ENCODE results near the gene SRBD1. TPM values are rescaled to one million over a fixed set of nuclear protein-coding genes. Genes with fewer than 3 reads are reported as not detected.
A peak's percentile ranks its signal among the peaks of the same experiment; 100 is the strongest.

Gene SRBD1, protein sequence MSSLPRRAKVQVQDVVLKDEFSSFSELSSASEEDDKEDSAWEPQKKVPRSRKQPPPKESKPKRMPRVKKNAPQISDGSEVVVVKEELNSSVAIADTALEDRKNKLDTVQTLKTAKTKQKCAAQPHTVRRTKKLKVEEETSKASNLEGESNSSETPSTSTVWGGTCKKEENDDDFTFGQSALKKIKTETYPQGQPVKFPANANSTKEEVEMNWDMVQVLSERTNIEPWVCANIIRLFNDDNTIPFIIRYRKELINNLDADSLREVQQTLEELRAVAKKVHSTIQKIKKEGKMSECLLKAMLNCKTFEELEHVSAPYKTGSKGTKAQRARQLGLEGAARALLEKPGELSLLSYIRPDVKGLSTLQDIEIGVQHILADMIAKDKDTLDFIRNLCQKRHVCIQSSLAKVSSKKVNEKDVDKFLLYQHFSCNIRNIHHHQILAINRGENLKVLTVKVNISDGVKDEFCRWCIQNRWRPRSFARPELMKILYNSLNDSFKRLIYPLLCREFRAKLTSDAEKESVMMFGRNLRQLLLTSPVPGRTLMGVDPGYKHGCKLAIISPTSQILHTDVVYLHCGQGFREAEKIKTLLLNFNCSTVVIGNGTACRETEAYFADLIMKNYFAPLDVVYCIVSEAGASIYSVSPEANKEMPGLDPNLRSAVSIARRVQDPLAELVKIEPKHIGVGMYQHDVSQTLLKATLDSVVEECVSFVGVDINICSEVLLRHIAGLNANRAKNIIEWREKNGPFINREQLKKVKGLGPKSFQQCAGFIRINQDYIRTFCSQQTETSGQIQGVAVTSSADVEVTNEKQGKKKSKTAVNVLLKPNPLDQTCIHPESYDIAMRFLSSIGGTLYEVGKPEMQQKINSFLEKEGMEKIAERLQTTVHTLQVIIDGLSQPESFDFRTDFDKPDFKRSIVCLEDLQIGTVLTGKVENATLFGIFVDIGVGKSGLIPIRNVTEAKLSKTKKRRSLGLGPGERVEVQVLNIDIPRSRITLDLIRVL
- polyA plus RNA-seq, result 10 to 100 TPM in 1 of 4 donors, 1 to 10 TPM in 3; 4.7 to 10.9 (median 7.1) TPM
- long read RNA-seq, donor 1, result 0 reads
- long read RNA-seq, donor 2, partial matches to known transcripts, result 0 of 1 reads
- long read RNA-seq, donor 2, other reads (novel, unspliced or antisense), result 0 of 1 reads
- long read RNA-seq, donor 3, result 0 reads
- long read RNA-seq, donor 4, result 0 reads
- long read RNA-seq, donor 5, result 0 reads
- long read RNA-seq, donor 6, partial matches to known transcripts, result 0 of 1 reads
- long read RNA-seq, donor 6, other reads (novel, unspliced or antisense), result 0 of 1 reads
- long read RNA-seq, donor 7, result 0 reads
- long read RNA-seq, donor 8, result 0 reads
- long read RNA-seq, donor 9, result 0 reads
- long read RNA-seq, donor 10, result 0 reads

DNA sequence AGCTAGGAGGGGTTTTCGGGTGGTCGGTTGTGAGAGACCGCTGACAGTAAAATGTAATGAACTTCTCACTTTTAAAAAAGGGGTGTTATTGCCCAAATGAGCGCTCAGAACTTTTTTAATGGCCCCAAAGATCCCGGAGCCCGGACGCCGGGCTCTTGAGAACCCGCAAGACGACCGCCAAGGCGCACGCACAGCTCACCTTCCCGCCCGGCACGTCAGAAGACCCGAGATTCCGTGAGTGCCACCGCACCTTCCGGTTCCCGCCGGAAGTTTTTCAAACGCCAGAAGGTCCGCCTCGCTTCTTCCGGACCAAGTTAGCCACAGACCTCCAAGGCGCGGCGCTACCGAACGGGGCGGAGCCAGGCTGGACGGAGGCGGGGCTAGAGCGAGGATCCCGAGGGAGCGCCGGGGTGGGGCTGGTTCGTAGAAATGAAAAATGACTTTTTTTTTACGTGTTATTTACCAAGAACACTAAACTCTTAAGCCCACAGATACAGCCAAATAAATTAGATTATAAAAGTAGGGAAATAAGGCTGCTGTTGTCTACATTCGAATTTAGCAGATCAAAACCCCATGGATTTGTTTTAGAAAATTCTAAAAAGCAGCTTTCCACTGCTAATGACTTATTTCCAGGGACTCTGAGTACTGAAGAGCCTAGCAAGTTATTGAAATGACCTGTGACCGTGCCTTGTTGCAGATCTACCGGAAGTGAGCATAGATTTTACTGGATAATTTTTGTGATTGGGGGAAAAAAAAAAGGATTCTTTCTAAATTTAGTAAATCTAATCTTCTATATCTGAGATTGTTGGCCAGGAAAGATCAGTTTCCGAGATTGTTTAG, at the start of gene SRBD1:
Gene SRBD1 (minus strand): TSS at position 248 of the 840 bp plus-strand sequence. CDS start 5,826 bp downstream, outside the sequence.
- no peaks in the 10 kb centered on the region for H3K36me3 ChIP-seq (ENCODE audit: control insufficient read depth in 3 of 3, insufficient read depth in 2 of 3, low read depth in 1 of 3, low read length in 3 of 3)
- H3K4me3 ChIP-seq (ENCODE audit: low read depth in 1 of 3, low read length in 3 of 3), result peak within 1 kb of the TSS; percentile 52 to 96 (median 65)
- DNase-seq, result peak; percentile 97 to 98
- H3K27me3 ChIP-seq (ENCODE audit: control insufficient read depth in 3 of 3, insufficient read depth in 3 of 3, low read length in 3 of 3), result no peaks in the 10 kb centered on the region
- H3K27ac ChIP-seq (ENCODE audit: low read depth in 1 of 3, low read length in 2 of 3), result peak within 1 kb of the TSS; percentile 43 to 96 (median 83)
- H3K4me1 ChIP-seq (ENCODE audit: control insufficient read depth in 3 of 3, insufficient read depth in 2 of 3, low read depth in 1 of 3, low read length in 2 of 3), result no peaks in the 10 kb centered on the region
- no peak for FAIRE-seq
- 1 to 2% (median 2%) methylated on average over 44 of the region's 44 CpGs for WGBS, 3 donors
- no peaks in the 10 kb centered on the region for H3K9me3 ChIP-seq (ENCODE audit: control insufficient read depth in 2 of 2, insufficient read depth in 1 of 2, low read depth in 1 of 2, low read length in 1 of 2)

- Histone ChIP-seq H3K27ac (ENCODE audit: low read depth in 1 of 3, low read length in 2 of 3) (no peak overlapping the region), H3K4me1 (ENCODE audit: control insufficient read depth in 3 of 3, insufficient read depth in 2 of 3, low read depth in 1 of 3, low read length in 2 of 3) (peaks cover 0 to 10% (median 4%) of the 10 kb centered on the region in 3 donors), H3K36me3 (ENCODE audit: control insufficient read depth in 3 of 3, insufficient read depth in 2 of 3, low read depth in 1 of 3, low read length in 3 of 3) (peaks cover 0 to 6% (median 0%) of the 10 kb centered on the region in 3 donors), H3K27me3 (ENCODE audit: control insufficient read depth in 3 of 3, insufficient read depth in 3 of 3, low read length in 3 of 3) (no peaks in the 10 kb centered on the region), H3K4me3 (ENCODE audit: low read depth in 1 of 3, low read length in 3 of 3) (no peak overlapping the region), H3K9me3 (ENCODE audit: control insufficient read depth in 2 of 2, insufficient read depth in 1 of 2, low read depth in 1 of 2, low read length in 1 of 2) (no peaks in the 10 kb centered on the region)
- no peak for DNase-seq
- WGBS, 3 donors, result 90 to 96% (median 96%) methylated on average over 3 of the region's 3 CpGs
- FAIRE-seq, result no peak
Observed at GRCh38 chr2:45654250-45654649, 43.2 kb upstream of the SRBD1 start.

DNA sequence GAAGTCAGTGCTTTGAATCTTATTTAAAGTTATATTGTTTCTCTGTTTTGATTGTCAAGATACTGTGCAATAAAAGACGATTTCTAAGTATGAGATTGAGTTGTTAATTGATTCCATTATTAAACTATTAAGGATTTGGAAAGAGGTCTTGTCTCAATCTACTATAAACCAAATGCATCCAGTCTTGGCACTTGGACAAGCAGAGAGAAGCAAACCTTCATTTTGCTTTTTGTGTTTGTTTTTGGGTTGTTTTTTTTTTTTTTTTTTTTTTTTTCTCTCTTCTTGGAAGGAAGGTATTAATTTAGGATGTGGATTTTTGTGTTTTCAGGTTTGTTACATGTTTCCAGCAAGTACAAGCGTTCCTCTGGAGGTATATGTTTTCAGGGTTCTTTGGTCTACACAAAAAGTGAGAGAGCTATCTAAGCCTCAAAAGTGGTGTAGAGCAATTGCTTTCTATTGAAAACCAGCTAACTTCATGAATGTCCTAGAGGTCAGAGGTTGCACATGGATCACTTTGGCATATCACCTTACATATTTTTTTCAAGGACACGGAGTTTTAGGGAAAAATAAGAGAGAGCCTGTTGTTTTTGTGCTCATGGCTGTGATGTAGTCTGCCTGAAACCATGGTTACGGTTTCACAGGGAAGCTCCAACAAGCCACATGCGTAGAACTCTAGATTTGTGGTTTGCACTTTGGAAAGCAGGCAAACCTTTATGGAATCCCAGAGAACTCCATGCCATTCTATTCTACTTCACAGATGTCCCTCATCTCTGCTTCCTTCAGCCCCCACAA, 42.3 kb upstream of the SRBD1 start:
- DNase-seq (no peak), FAIRE-seq (no peak)
- Histone ChIP-seq H3K4me1 (ENCODE audit: control insufficient read depth in 3 of 3, insufficient read depth in 2 of 3, low read depth in 1 of 3, low read length in 2 of 3) (peaks cover 0 to 18% (median 4%) of the 10 kb centered on the region in 3 donors), H3K27me3 (ENCODE audit: control insufficient read depth in 3 of 3, insufficient read depth in 3 of 3, low read length in 3 of 3) (no peaks in the 10 kb centered on the region), H3K36me3 (ENCODE audit: control insufficient read depth in 3 of 3, insufficient read depth in 2 of 3, low read depth in 1 of 3, low read length in 3 of 3) (peaks cover 0 to 6% (median 0%) of the 10 kb centered on the region in 3 donors), H3K27ac (ENCODE audit: low read depth in 1 of 3, low read length in 2 of 3) (no peak overlapping the region), H3K9me3 (ENCODE audit: control insufficient read depth in 2 of 2, insufficient read depth in 1 of 2, low read depth in 1 of 2, low read length in 1 of 2) (no peaks in the 10 kb centered on the region), H3K4me3 (ENCODE audit: low read depth in 1 of 3, low read length in 3 of 3) (peak overlapping the region; percentile 75 to 94 (median 80))
- WGBS, 3 donors, result 73 to 79% (median 74%) methylated on average over 5 of the region's 5 CpGs

DNA sequence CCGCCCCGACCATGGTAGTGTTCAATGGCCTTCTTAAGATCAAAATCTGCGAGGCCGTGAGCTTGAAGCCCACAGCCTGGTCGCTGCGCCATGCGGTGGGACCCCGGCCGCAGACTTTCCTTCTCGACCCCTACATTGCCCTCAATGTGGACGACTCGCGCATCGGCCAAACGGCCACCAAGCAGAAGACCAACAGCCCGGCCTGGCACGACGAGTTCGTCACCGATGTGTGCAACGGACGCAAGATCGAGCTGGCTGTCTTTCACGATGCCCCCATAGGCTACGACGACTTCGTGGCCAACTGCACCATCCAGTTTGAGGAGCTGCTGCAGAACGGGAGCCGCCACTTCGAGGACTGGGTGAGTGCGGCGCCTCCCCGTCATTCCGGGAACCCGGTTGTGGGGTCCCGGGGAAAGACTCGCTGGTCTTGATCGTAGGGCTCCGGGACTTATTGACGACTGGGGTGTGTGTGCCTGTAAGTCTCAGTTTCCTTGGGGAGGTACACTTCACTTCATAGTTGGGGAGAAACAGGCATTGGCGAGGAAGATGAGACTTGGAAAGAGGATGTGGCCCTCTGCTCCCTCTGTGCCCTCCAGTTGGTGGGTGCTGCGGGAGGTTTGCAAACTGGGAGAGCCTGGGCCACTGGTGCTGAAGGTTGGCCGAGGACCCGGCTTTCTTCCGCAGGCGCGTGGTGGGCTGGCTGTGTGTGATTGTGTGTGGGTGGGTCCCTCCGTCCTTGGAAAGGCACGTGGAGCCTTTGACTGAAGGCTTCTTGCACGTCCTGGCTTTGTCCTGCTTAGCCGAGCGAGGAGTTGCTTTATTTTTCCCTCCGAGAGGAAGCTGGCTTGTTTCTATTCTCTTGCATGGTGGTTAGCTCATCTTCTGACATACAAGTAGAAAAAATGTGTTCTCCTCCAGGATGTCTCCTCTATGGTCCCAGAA, 41.3 kb upstream of the SRBD1 start:
- no peaks in the 10 kb centered on the region for H3K27me3 ChIP-seq (ENCODE audit: control insufficient read depth in 3 of 3, insufficient read depth in 3 of 3, low read length in 3 of 3)
- WGBS, 3 donors, result 3 to 5% (median 4%) methylated on average over 50 to 53 of the region's 53 CpGs
- peak overlapping the region in 1 of 3 donors; percentile 96 for H3K27ac ChIP-seq (ENCODE audit: low read depth in 1 of 3, low read length in 2 of 3)
- peaks cover 0 to 3% (median 3%) of the 10 kb centered on the region in 3 donors for H3K36me3 ChIP-seq (ENCODE audit: control insufficient read depth in 3 of 3, insufficient read depth in 2 of 3, low read depth in 1 of 3, low read length in 3 of 3)
- FAIRE-seq, result no peak
- DNase-seq, result peak; percentile 21 to 57
- H3K9me3 ChIP-seq (ENCODE audit: control insufficient read depth in 2 of 2, insufficient read depth in 1 of 2, low read depth in 1 of 2, low read length in 1 of 2), result no peaks in the 10 kb centered on the region
- peaks cover 0 to 27% (median 4%) of the 10 kb centered on the region in 3 donors for H3K4me1 ChIP-seq (ENCODE audit: control insufficient read depth in 3 of 3, insufficient read depth in 2 of 3, low read depth in 1 of 3, low read length in 2 of 3)
- peak overlapping the region; percentile 75 to 94 (median 80) for H3K4me3 ChIP-seq (ENCODE audit: low read depth in 1 of 3, low read length in 3 of 3)

- DNase-seq (peak; percentile 60 to 71), FAIRE-seq (no peak)
- Histone ChIP-seq H3K27ac (ENCODE audit: low read depth in 1 of 3, low read length in 2 of 3) (peak within 1 kb of the TSS; percentile 96 to 98 (median 97)), H3K4me3 (ENCODE audit: low read depth in 1 of 3, low read length in 3 of 3) (peak within 1 kb of the TSS; percentile 75 to 94 (median 80)), H3K4me1 (ENCODE audit: control insufficient read depth in 3 of 3, insufficient read depth in 2 of 3, low read depth in 1 of 3, low read length in 2 of 3) (peaks cover 0 to 27% (median 4%) of the 10 kb centered on the region in 3 donors), H3K36me3 (ENCODE audit: control insufficient read depth in 3 of 3, insufficient read depth in 2 of 3, low read depth in 1 of 3, low read length in 3 of 3) (peaks cover 0 to 3% (median 3%) of the 10 kb centered on the region in 3 donors), H3K27me3 (ENCODE audit: control insufficient read depth in 3 of 3, insufficient read depth in 3 of 3, low read length in 3 of 3) (no peaks in the 10 kb centered on the region), H3K9me3 (ENCODE audit: control insufficient read depth in 2 of 2, insufficient read depth in 1 of 2, low read depth in 1 of 2, low read length in 1 of 2) (no peaks in the 10 kb centered on the region)
- 0 to 1% (median 1%) methylated on average over 54 to 66 of the region's 66 CpGs for WGBS, 3 donors
Observed at GRCh38 chr2:45651415-45652089, 40.5 kb upstream of the SRBD1 start, which contains the start of gene PRKCE. TSS of gene PRKCE (plus strand) at chr2:45651675.

DNA sequence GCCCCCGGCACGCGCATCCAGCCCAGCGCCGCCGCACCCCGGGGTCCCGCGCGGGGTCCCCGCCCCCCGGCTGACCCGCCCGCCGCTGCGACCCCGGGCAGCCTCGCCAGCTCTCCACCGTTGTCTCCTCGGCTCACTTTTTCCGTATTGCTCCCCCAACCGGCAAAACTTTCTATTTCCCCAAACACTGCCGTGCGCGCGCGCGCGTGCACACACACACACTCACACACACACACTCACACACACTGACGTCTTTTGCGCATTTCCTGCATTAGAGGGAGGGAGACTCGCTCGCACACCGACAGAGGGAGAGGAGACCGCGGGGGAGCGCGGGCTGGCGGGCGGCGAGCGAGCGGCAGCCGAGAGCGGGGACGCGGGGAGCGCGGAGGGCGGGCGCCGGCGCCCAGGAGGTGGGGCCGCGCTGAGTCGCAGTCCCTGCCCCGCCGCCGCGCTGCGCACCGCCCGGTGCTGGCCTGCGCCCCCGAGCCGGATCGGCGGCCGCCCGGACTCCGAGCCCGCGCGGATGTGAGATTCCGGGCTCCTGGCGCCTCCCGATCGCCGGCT, 39.9 kb upstream of the SRBD1 start:
- Histone ChIP-seq H3K36me3 (ENCODE audit: control insufficient read depth in 3 of 3, insufficient read depth in 2 of 3, low read depth in 1 of 3, low read length in 3 of 3) (peaks cover 0 to 3% (median 3%) of the 10 kb centered on the region in 3 donors), H3K27ac (ENCODE audit: low read depth in 1 of 3, low read length in 2 of 3) (peak overlapping the region; percentile 96 to 98 (median 97)), H3K27me3 (ENCODE audit: control insufficient read depth in 3 of 3, insufficient read depth in 3 of 3, low read length in 3 of 3) (no peaks in the 10 kb centered on the region), H3K9me3 (ENCODE audit: control insufficient read depth in 2 of 2, insufficient read depth in 1 of 2, low read depth in 1 of 2, low read length in 1 of 2) (no peaks in the 10 kb centered on the region), H3K4me3 (ENCODE audit: low read depth in 1 of 3, low read length in 3 of 3) (peak overlapping the region; percentile 75 to 94 (median 80)), H3K4me1 (ENCODE audit: control insufficient read depth in 3 of 3, insufficient read depth in 2 of 3, low read depth in 1 of 3, low read length in 2 of 3) (peaks cover 0 to 27% (median 4%) of the 10 kb centered on the region in 3 donors)
- FAIRE-seq (no peak), DNase-seq (peak; percentile 96 to 98)
- 0 to 1% (median 1%) methylated on average over 55 to 79 of the region's 79 CpGs for WGBS, 3 donors

Measured in small intestine (tissue), 16 donors.